CD4-positive, alpha-beta memory T cell (primary cell): Measurements from ENCODE around the gene EIF6. TPM values are rescaled to one million over a fixed set of nuclear protein-coding genes. Genes with fewer than 3 reads are reported as not detected.
A peak's percentile ranks its signal among the peaks of the same experiment; 100 is the strongest.
"Not testable (repeated sequence)": the region's sequence is repeated elsewhere in the genome, so short reads cannot be mapped to it uniquely, and the experiment has no call there.

Experiments
- CTCF ChIA-PET: fragments of 350-600 bp; sonication (Branson Sonifier 250); formaldehyde crosslinking; loops from one replicate; lab custom pipeline; 2021; ENCODE audit warnings: inconsistent platforms; ENCODE audit not compliant: partially characterized antibody; lab: Charles Lee
- POLR2A ChIA-PET: fragments of 350-600 bp; sonication (Branson Sonifier 250); formaldehyde crosslinking; loops from one replicate; lab custom pipeline; 2021; ENCODE audit not compliant: partially characterized antibody; lab: Charles Lee
- DNase-seq, 5 donors: peaks; one replicate each; pipeline versions ENCODE4 v3.0.0 to v3.0.0-alpha.2; 2020 to 2022; ENCODE audit warnings: mixed read lengths in 1 of 5
- H3K27ac ChIP-seq: one replicate; pipeline ENCODE4 v1.7.0; 2013; ENCODE audit warnings: low read depth, low read length
- H3K27me3 ChIP-seq: 2 replicates; pipeline ENCODE4 v1.7.0; 2013; ENCODE audit warnings: mild to moderate bottlenecking, low read length, moderate library complexity; ENCODE audit not compliant: insufficient read depth
- H3K36me3 ChIP-seq: 2 replicates; pipeline ENCODE4 v1.7.0; 2013; ENCODE audit warnings: mild to moderate bottlenecking, low read length, moderate library complexity; ENCODE audit not compliant: insufficient read depth
- H3K4me1 ChIP-seq: 2 replicates; pipeline ENCODE4 v1.7.0; 2013; ENCODE audit warnings: mild to moderate bottlenecking, low read length, moderate library complexity; ENCODE audit not compliant: insufficient read depth
- H3K4me3 ChIP-seq, 2 donors: one replicate each; pipeline ENCODE4 v1.7.0; 2013; ENCODE audit warnings: low read length in 2 of 2, mild to moderate bottlenecking in 1 of 2
- H3K9me3 ChIP-seq, 2 donors: one replicate each; pipeline ENCODE4 v1.7.0; 2013; ENCODE audit warnings: low read length in 2 of 2, control low read depth in 1 of 2; ENCODE audit not compliant: control insufficient read depth in 1 of 2
- H3K27ac Mint-ChIP-seq, 7 donors: one replicate each; pipeline ENCODE4 v1.8.0; 2020 to 2021; ENCODE audit warnings: mixed read lengths in 7 of 7, mild to moderate bottlenecking in 6 of 7, inconsistent platforms in 3 of 7, moderate library complexity in 3 of 7
- H3K27me3 Mint-ChIP-seq, 2 donors: one replicate each; pipeline ENCODE4 v1.8.0; 2020 to 2021; ENCODE audit warnings: mixed read lengths in 2 of 2
- H3K36me3 Mint-ChIP-seq, 2 donors: one replicate each; pipeline ENCODE4 v1.8.0; 2020 to 2021; ENCODE audit warnings: mixed read lengths in 2 of 2, inconsistent platforms in 1 of 2, mild to moderate bottlenecking in 1 of 2
- H3K4me1 Mint-ChIP-seq, 4 donors: one replicate each; pipeline ENCODE4 v1.8.0; 2020 to 2021; ENCODE audit warnings: mixed read lengths in 4 of 4, mild to moderate bottlenecking in 1 of 4
- H3K4me3 Mint-ChIP-seq, 8 donors: one replicate each; pipeline ENCODE4 v1.8.0; 2020 to 2021; ENCODE audit warnings: mixed read lengths in 8 of 8, mild to moderate bottlenecking in 7 of 8, moderate library complexity in 6 of 8, inconsistent platforms in 3 of 8
- H3K9me3 Mint-ChIP-seq, 8 donors: one replicate each; pipeline ENCODE4 v1.8.0; 2020 to 2021; ENCODE audit warnings: mixed read lengths in 8 of 8, mild to moderate bottlenecking in 5 of 8, inconsistent platforms in 3 of 8, moderate library complexity in 1 of 8
- intact Hi-C: fragments of 100-400 bp; cut with micrococcal nuclease; formaldehyde crosslinking; loops from one replicate; pipeline ENCODE4 v1.15.1; 2023
- polyA plus RNA-seq, 2 donors: library from polyadenylated mRNA; unstranded; fragments of 300-500 nt; fragmentation: Illumina TruSeq; gene quantifications; one replicate each; pipeline ENCODE4 v1.2.3, GENCODE V29; 2021
- total RNA-seq, 2 experiments: library from RNA; stranded (reverse); gene quantifications; one replicate each; pipeline ENCODE4 v1.2.3, GENCODE V29; 2021

EIF6 gene
- total and polyA plus RNA-seq, 4 experiments from 2014 or later = 44.0 to 189 (median 100) TPM

- Histone ChIP-seq H3K36me3 (peaks cover 17% of the 10 kb centered on the region), H3K4me1 (no peaks in the 10 kb centered on the region), H3K27ac (no peak overlapping the region), H3K27me3 (no peaks in the 10 kb centered on the region), H3K9me3 (no peaks in the 10 kb centered on the region), H3K4me3 (no peak overlapping the region)
- intact Hi-C loops = no loop called here
- DNase-seq = no peak
- no peaks in the 10 kb centered on the region for H3K9me3 Mint-ChIP-seq
- no peaks in the 10 kb centered on the region for H3K27me3 Mint-ChIP-seq
- POLR2A ChIA-PET = no interaction called here
- peaks cover 5 to 17% (median 8%) of the 10 kb centered on the region in 4 donors for H3K4me1 Mint-ChIP-seq
- peak overlapping the region in 1 of 7 donors; percentile 12 for H3K27ac Mint-ChIP-seq
- H3K36me3 Mint-ChIP-seq = peaks cover 31 to 38% of the 10 kb centered on the region in 2 donors
- CTCF ChIA-PET = interaction anchor here (0.7 to 1.0 kb wide), 3 partner anchors 29 to 168 kb away, joined by 4 read pairs; no protein-coding TSS in a partner anchor
- H3K4me3 Mint-ChIP-seq = no peak overlapping the region
Measured at GRCh38 chr20:35264755-35265154, 19.8 kb downstream of the EIF6 start.

- H3K9me3 Mint-ChIP-seq = no peaks in the 10 kb centered on the region
- Histone ChIP-seq H3K27me3 (no peaks in the 10 kb centered on the region), H3K27ac (no peak overlapping the region), H3K4me1 (no peaks in the 10 kb centered on the region), H3K36me3 (peaks cover 23% of the 10 kb centered on the region), H3K9me3 (no peaks in the 10 kb centered on the region), H3K4me3 (no peak overlapping the region)
- peaks cover 2 to 10% (median 7%) of the 10 kb centered on the region in 4 donors for H3K4me1 Mint-ChIP-seq
- peak overlapping the region in 2 of 7 donors; percentile 66 to 73 for H3K27ac Mint-ChIP-seq
- no peak for DNase-seq
- intact Hi-C loops = no loop called here
- POLR2A ChIA-PET = no interaction called here
- CTCF ChIA-PET = interaction anchor here (0.7 to 1.0 kb wide), 3 partner anchors 30 to 167 kb away, joined by 4 read pairs; no protein-coding TSS in a partner anchor
- H3K4me3 Mint-ChIP-seq = no peak overlapping the region
- peaks cover 29 to 39% of the 10 kb centered on the region in 2 donors for H3K36me3 Mint-ChIP-seq
- no peaks in the 10 kb centered on the region for H3K27me3 Mint-ChIP-seq
Measured at GRCh38 chr20:35263532-35264341, 20.8 kb downstream of the EIF6 start.

GRCh38 chr20:35262731-35263531, 21.6 kb downstream of the EIF6 start:
- H3K9me3 ChIP-seq, H3K4me3 Mint-ChIP-seq, POLR2A ChIA-PET, H3K27me3 Mint-ChIP-seq, H3K27me3 ChIP-seq, intact Hi-C loops, H3K27ac ChIP-seq, CTCF ChIA-PET, H3K4me1 Mint-ChIP-seq, H3K4me1 ChIP-seq, H3K4me3 ChIP-seq, H3K9me3 Mint-ChIP-seq, DNase-seq: not testable (repeated sequence)
- Mint-ChIP-seq H3K27ac (peak overlapping the region in 1 of 7 donors; percentile 69), H3K36me3 (peaks cover 32 to 41% of the 10 kb centered on the region in 2 donors)
- peaks cover 21% of the 10 kb centered on the region for H3K36me3 ChIP-seq

DNA sequence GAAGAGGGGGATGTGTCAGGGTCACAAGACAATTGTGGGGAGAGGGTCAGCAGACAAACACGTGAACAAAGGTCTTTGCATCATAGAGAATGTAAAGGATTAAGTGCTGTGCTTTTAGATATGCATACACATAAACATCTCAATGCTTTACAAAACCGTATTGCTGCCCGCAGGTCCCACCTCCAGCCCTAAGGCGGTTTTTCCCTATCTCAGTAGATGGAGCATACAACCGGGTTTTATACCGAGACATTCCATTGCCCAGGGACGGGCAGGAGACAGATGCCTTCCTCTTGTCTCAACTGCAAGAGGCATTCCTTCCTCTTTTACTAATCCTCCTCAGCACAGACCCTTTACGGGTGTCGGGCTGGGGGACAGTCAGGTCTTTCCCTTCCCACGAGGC, 22.3 kb downstream of the EIF6 start:
- H3K4me1 Mint-ChIP-seq, DNase-seq, H3K27me3 ChIP-seq, H3K4me3 Mint-ChIP-seq, intact Hi-C loops, H3K27me3 Mint-ChIP-seq, H3K4me3 ChIP-seq, H3K9me3 ChIP-seq, H3K27ac Mint-ChIP-seq, H3K9me3 Mint-ChIP-seq, H3K27ac ChIP-seq, H3K4me1 ChIP-seq, CTCF ChIA-PET: not testable (repeated sequence)
- H3K36me3 ChIP-seq = peaks cover 15% of the 10 kb centered on the region
- POLR2A ChIA-PET = interaction anchor here (0.7 kb wide), 1 partner anchor 12 kb away, joined by 3 read pairs; no protein-coding TSS in a partner anchor
- peaks cover 26 to 36% of the 10 kb centered on the region in 2 donors for H3K36me3 Mint-ChIP-seq

DNA sequence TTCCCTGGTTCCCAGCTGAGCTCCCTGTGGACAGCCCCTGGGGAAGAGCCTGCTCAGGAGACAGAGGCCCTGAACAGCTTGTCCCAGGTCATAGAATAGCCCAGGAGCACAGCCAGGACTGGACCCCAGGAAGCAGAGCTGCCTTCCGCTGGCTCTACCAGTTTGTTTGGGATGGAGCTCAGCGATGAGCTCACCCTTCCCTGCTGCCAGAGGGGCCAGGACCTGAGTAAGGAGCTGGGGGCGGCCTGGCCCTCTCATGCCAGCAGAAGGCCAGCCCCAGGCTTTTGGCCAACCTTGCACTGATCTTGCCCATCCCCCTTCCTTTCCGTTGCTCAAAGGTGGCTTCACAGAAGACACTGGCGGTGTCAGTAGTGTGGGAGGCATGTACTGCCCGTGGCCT, 24.1 kb downstream of the EIF6 start:
- H3K4me3 Mint-ChIP-seq = no peak overlapping the region
- Histone ChIP-seq H3K4me1 (no peaks in the 10 kb centered on the region), H3K27ac (no peak overlapping the region), H3K27me3 (no peaks in the 10 kb centered on the region), H3K4me3 (no peak overlapping the region), H3K36me3 (peaks cover 13% of the 10 kb centered on the region), H3K9me3 (no peaks in the 10 kb centered on the region)
- POLR2A ChIA-PET = no interaction called here
- CTCF ChIA-PET = no interaction called here
- no peaks in the 10 kb centered on the region for H3K27me3 Mint-ChIP-seq
- H3K36me3 Mint-ChIP-seq = peaks cover 26 to 29% of the 10 kb centered on the region in 2 donors
- H3K4me1 Mint-ChIP-seq = peaks cover 0 to 5% (median 3%) of the 10 kb centered on the region in 4 donors
- DNase-seq = no peak
- no peaks in the 10 kb centered on the region for H3K9me3 Mint-ChIP-seq
- H3K27ac Mint-ChIP-seq = peak overlapping the region in 1 of 7 donors; percentile 53
- intact Hi-C loops = no loop called here

DNA sequence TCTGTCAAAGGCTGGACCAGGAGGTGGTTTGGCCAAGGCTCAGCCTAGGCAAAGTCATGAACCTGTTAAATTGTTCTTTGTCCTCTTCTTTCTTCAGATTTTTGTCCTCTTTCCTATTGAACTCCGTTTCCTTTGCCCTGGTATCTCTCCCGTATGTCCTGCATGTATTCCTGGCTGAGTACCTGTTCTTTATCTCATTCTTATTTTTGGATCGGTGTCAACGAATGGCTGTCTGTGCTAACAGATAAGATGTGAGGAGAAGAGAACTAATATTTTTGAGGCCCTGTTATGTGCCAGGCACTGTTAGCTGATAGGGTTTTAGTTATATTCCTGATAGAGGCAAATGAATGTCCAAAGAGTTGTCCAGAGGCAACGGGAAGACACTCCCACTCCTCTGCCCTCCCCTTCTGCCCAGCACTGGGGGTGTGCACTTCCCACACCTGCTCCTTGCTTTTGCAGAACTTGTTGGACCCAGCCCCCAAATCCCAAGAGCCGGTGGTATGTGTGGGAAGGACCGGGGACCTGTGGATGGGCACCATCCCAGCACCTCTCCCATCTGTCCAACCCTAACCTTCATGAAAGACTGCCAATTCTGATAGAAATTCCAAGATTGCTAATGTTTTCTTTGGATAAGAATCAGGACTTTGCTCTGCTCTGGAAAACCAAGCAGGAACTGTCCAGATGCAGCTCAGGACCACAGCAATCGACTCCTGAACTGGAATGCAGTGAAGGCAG, 27.2 kb downstream of the EIF6 start:
- Mint-ChIP-seq H3K36me3 (peaks cover 23 to 26% of the 10 kb centered on the region in 2 donors), H3K4me3 (no peak overlapping the region), H3K4me1 (peaks cover 3 to 15% (median 8%) of the 10 kb centered on the region in 4 donors), H3K9me3 (no peaks in the 10 kb centered on the region), H3K27me3 (no peaks in the 10 kb centered on the region), H3K27ac (peak overlapping the region in 2 of 7 donors; percentile 33 to 58)
- ChIA-PET CTCF (no interaction called here), POLR2A (no interaction called here)
- intact Hi-C loops = no loop called here
- DNase-seq = no peak
- peaks cover 6% of the 10 kb centered on the region for H3K36me3 ChIP-seq
- no peak overlapping the region for H3K4me3 ChIP-seq
- H3K4me1 ChIP-seq = peaks cover 9% of the 10 kb centered on the region
- H3K9me3 ChIP-seq = no peaks in the 10 kb centered on the region
- no peak overlapping the region for H3K27ac ChIP-seq
- H3K27me3 ChIP-seq = no peaks in the 10 kb centered on the region
